GM18505 (cell line): Measurements from ENCODE around the gene ATAD5.
"Not testable (repeated sequence)": the region's sequence is repeated elsewhere in the genome, so short reads cannot be mapped to it uniquely, and the experiment has no call there.

Source experiments
- ATAC-seq: cut with Tn5 transposase; IDR thresholded peaks from one replicate; pipeline ENCODE4 v1.9.1; 2021; ENCODE audit not compliant: unreplicated experiment
- POLR2A ChIP-seq: IDR thresholded peaks from 4 replicates; pipeline ENCODE4 v1.6.1; 2011; ENCODE audit warnings: borderline replicate concordance; ENCODE audit not compliant: insufficient read depth, insufficient read length; ENCODE audit errors: extremely low read depth

ATAD5 gene

DNA sequence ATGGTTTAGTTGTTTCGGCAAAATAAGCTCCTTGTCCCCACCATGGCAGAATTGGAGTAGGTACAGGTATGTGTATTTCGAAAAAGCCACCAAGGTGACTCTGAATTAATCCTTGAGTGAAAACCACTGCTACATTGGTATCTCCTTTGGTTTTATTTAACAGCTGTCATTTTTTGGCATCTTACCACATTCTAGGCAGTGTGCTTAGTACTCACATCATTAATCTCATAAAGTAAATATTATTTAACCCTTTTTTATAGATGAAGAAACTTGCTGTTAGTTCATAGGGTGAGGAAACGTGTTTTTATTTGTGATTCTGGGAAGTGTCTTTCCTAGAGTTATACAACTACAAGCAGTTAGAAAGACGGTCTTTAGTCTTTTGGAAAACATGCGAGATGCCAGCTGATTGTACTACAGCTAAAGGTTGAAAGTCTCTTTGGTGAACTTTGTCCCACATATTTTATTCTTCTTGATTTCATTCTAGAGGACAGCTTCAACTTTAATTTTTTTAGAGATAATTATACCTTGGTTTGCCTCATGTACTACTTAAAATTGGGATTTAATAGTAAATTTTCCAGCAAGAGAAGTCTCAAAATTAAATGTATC lies 6.5 kb downstream of the ATAD5 start:
- no peak for ATAC-seq
- TF ChIP-seq POLR2A = no peak

DNA sequence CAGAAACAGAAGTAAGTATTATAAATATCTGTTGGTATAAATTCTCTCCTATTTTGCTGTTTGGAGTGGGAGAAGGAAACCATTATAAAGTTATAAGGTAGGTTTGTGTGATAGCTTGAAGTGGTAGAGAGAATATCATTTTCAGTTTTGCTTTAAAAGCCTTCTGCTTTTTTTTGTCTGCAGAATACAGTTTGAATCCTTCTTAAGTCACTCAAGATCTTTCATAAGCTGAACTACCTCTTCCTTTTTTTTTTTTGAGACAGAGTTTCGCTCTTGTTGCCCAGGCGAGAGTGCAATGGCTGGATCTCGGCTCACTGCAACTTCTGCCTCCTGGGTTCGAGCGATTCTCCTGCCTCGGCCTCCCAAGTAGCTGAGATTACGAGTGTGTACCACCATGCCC lies 9.0 kb downstream of the ATAD5 start:
- no peak for TF ChIP-seq POLR2A
- ATAC-seq = no peak

DNA sequence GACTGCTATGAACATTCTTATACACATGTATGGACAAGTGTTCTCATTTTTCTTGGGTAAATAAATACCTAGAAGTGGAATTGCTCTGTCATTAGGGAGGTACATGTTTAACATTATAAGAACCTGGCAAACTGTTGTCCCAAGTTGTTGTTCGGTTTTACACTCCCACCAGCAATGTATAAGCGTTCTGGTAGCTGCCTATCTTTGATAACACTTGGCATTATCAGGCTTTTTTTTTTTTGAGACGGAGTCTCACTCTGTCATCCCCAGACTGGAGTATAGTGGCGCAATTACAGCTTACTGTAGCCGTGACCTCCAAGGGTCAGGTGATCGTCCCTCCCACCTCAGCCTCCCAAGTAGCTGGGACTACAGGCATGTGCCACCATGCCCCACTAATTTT lies 16.3 kb downstream of the ATAD5 start:
- no peak for ATAC-seq
- no peak for TF ChIP-seq POLR2A

DNA sequence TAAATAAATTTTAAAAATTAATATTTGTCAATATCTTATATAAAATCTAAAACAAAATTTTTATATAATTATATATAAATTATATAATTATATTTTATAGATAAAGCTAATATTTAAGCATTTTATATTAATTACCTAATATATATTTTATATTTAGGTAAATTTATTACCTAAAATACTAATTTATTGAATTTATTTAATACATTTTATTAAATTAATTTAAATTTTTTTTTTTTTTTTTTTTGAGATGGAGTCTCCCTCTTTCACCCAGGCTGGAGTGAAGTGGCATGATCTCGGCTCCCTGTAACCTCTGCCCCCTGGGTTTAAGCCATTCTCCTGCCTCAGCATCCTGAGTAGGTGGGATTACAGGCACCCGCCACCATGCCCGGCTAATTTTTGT lies 22.4 kb downstream of the ATAD5 start:
- ATAC-seq = no peak
- TF ChIP-seq POLR2A = no peak

DNA sequence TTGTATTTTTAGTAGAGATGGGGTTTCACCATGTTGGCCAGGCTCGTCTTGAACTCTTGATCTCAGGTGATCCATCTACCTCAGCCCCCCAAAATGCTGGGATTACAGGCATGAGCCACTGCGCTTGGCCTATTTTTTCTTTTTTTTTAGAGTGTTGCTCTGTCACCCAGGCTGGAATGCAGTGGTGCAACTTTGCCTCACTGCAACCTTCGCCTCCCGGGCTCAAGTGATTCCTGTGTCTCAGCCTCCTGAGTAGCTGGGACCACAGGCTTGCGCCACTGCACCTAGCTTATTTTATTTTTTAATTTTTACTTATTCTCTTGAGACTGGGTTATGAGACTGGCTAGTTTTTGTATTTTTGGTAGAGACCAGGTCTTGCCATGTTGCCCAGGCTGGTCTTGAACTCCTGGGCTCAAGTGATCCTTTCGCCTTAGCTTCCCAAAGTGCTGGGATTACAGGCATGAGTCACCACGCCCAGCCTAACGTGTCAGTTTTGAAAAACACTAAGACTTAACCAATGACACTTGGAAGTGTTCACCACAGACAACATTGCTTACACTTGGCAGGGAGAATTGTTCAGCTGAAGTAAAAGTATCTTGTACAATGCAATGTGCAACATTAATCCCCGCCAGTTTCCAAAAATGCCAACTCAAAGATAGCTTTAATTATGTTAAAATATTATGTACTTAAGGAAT lies 26.9 kb downstream of the ATAD5 start:
- no peak for TF ChIP-seq POLR2A
- no peak for ATAC-seq

DNA sequence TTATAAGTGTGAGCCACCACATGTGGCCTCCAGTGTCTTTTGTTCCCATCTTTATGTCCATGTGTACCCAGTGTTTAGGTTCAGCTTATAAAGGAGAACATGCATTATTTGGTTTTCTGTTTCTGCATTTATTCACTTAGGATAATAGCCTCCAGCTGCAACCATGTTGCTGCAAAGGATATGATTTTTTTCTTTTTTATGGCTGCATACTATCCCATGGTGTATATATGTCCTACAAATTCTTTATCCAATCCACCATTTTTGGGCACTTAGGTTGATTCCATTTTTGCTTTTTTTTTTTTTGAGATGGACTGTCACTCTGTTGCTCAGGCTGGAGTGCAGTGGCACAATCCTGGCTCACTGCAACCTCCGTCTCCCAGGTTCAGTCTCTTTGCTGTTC lies 32.9 kb downstream of the ATAD5 start:
- no peak for ATAC-seq
- no peak for TF ChIP-seq POLR2A

DNA sequence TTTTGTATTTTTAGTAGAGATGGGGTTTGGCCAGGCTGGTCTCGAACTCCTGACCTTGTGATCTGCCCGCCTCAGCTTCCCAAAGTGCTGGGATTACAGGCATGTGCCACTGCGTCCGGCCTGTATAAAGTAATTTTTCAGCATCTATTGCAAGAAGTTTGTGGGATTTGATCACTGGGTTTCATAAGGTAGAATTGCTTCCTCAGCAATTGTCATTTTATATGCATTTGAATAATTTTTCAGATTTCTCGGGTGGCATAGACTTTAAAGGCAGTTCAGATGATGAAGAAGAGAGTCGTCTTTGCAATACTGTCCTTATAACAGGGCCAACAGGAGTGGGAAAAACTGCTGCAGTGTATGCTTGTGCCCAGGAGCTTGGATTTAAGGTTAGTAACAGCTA lies 37.2 kb downstream of the ATAD5 start:
- ATAC-seq = no peak
- TF ChIP-seq POLR2A = no peak

DNA sequence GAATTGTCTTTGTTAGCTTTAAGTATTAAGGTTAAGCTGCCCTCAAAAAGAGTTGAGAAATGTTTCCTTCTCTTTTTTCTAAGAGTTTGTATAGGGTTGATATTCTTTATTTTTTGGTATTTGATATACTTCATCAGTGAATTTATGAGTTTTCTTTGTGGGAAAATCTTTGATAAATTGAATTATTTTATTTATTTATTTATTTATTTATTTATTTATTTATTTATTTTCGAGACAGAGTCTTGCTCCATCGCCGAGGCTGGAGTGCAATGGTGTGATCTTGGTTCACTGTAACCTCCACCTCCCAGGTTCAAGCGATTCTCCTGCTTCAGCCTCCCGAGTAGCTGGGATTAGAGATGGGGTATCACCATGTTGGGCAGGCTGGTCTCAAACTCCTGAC lies 54.4 kb downstream of the ATAD5 start:
- no peak for ATAC-seq
- TF ChIP-seq POLR2A = no peak

DNA sequence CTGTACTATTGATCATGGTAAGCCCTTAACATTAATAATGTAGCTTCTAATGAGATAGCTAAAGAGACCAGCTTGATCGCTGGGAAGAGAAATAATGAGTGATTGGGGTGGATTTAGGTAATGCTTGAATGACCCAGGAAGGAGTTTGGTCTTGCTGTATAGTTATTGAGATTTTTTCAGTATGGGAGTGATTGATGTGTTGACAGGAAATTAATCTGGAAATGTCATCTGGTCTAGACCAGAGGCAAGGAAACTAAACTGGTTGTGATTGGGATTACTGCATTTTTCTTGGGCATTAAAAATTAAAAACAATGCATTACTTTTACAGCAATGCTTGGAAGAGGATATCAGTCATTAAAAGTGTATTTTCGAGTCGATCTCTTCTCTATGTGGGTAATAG lies 62.5 kb downstream of the ATAD5 start:
- ATAC-seq = no peak
- TF ChIP-seq POLR2A = no peak

DNA sequence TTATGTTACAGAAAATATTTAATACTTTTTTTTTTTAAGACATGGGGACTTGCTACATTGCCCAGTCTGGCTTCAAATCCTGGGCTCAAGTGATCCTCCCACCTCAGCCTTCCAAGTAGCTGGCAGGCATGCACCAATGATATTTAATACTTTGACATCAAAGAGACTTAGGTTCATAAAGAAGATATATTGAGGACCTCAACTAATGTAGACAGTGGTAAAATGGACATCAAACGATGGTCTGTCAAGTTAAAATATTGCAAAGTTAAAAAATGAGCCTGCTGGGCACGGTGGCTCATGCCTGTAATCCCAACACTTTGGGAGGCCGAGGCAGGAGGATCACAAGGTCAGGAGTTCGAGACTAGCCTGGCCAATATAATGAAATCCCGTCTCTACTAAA lies 65.5 kb downstream of the ATAD5 start:
- no peak for ATAC-seq
- no peak for TF ChIP-seq POLR2A

DNA sequence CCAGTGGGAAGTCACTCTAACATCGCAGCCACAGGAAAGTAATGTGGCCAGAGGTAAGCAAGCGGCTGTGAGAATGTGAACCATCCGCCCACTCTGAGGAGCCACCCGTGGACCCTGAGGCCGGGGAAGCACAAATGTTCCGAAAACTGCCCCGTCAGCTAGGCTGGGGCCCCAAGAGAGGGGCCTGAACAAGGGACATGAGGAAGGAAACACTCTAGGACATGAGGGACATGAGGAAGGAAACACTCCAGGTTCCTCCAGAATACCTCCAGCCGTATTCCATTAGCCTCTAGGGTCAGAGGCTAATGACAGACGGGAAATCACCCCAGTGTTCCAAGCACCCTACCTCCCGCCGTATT lies 74.0 kb downstream of the ATAD5 start:
- no peak for TF ChIP-seq POLR2A
- peak; percentile 34 for ATAC-seq

DNA sequence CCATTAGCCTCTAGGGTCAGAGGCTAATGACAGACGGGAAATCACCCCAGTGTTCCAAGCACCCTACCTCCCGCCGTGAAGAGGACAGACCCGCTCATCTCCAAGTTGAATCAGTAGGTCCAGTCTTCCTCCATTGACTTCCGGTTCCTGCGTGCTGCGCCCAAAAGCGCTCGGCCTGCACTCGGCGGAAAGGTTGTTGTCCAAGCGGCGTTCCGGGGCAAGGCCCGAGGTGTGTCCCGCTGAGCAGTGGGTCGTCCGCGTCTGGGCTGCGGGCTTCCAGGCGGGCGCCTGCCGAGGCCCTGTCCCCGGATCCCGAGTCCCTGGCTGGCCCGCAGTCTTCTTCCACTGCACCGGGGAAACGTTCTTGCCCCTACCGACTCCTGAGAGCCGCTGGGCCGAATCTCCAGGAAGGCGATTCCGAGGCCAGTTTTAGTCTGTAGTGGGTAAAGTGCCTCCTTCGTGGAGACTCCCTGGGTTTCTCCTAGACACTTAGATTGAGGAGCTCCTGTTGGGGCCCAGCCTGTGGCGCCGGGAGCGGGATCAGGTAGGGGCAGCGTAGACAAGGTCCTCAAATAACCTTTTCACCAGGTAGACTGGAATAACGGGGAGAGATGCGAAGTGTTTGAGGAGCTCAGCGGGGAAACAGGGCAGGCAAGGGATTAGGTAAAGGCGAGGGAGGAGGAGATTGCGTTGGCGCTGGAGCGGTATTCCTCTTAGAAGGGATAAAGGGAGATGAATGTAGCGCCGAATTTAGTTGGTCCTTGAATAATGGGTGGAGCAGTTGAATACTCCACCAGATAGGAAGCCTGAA lies 74.5 kb downstream of the ATAD5 start, which contains the start of gene TEFM:
Gene TEFM (minus strand): TSS at position 138 of the 811 bp plus-strand sequence. CDS start 40 bp downstream, at position 98.
- ATAC-seq = peak; percentile 81
- peak; percentile 93 for TF ChIP-seq POLR2A

DNA sequence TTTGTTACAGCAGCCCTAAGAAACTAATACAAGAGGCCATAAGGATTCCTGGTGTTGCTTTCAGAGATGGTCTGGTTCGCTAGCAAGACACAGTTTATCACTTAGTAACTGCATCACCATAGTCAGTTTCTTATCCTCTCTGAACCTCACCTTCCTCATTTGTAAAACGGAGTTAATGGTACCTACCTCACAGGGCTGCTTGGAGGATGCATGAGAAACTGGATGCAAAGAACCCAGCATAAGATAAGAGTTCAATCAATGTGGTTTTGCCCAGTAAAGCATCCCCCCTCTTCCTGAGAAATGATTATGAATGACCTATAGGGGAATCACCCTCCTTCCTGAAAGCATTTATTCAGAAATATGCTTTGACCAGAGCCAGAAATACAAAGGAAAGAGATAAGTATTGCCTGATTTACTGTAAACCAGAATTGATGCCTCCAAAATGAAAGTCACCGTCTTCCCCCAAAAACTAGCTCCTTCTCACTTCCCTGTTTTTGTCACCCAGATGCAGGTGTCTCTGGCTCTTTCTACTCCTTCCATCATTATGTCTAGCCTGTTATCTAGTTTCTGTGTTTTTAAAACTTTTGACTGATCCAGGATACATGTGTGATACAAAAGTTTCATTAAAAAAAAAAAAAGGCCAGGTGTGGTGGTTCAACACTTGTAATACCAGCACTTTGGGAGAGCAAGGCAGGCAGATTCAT lies 77.1 kb downstream of the ATAD5 start:
- ATAC-seq = no peak
- TF ChIP-seq POLR2A = no peak

DNA sequence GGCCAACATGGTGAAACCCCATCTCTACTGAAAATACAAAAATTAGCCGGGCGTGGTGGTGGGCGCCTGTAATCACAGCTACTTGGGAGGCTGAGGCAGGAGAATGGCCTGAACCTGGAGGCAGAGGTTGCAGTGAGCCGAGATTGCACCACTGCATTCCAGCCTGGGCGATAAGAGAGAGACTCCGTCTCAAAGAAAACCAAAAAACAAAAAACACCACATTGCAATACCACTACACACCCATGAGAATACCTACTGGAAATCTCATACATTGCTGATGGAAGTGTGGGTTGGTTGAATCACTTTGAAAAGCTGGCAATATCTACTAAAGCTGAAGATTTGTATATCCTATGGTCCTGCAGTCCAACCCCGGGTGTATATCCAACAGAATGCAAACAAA lies 78.4 kb downstream of the ATAD5 start:
- not testable (repeated sequence) for ATAC-seq
